ENCODE results near the gene GAS2L2. TPM values are rescaled to one million over a fixed set of nuclear protein-coding genes. Genes with fewer than 3 reads are reported as not detected.

Gene GAS2L2
- total RNA-seq, 1 donor from 2014 or later = 0.07 TPM

DNA sequence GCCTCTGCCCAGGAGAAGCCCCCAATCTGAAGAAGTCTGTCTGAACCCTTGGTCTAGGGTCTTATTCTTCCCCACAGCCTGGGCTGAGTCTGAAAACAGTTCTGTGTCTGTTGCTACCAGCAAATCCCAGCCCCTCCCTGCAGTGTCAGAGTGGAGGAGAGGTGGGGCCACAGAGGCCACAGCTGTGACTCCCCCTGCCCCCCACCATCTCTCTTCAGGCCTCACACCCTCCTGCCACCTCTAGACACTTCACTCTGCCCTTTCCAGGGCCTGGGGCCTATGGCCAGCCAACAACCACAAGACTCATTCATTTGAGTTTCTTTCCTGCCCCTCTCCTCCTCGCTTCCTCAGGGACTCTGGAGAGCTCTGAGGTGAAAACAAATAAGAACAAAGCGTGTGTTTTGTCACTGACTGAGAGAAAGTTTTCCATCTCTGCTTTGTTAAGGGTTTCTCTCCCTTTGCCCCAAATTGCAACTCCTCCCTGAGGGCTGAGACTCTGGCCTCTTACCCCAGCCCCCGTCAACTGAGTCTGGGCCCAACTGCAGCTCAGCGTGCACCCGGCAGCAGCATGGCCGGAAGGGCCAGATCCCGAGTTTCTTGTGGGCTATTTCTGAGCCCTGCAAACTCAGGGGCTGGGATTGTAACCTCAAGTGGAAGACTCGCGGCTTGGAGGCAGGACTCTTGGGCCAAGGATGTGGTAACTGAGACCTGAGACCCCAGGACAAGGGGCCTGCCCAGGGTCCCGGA is 20.8 kb upstream of the GAS2L2 start:
- Histone ChIP-seq H3K9me3 (ENCODE audit: insufficient read depth, low read depth, low read length) (no peaks in the 10 kb centered on the region), H3K79me2 (ENCODE audit: insufficient read depth, low read length) (no peaks in the 10 kb centered on the region), H4K20me1 (ENCODE audit: insufficient read depth, low read length) (no peaks in the 10 kb centered on the region), H3K9ac (ENCODE audit: low read length) (no peak overlapping the region), H3K4me1 (ENCODE audit: insufficient read depth, low read length) (peaks cover 23% of the 10 kb centered on the region), H3K4me3 (ENCODE audit: insufficient read depth, low read depth, low read length) (no peak overlapping the region), H3K27me3 (ENCODE audit: insufficient read depth, low read length) (peaks cover 5% of the 10 kb centered on the region), H3K27ac (ENCODE audit: low read depth, low read length) (no peak overlapping the region), H3K4me2 (ENCODE audit: low read length) (peak overlapping the region; percentile 48), H3K36me3 (ENCODE audit: insufficient read depth, low read length) (no peaks in the 10 kb centered on the region), H2AFZ (ENCODE audit: low read depth, low read length) (peak overlapping the region; percentile 70)
- DNase-seq (ENCODE audit: low read depth) (no peak), FAIRE-seq (no peak)
- H3K4me1 Mint-ChIP-seq (ENCODE audit: low read depth, unreplicated experiment) = peaks cover 41% of the 10 kb centered on the region
- H3K9me3 Mint-ChIP-seq (ENCODE audit: unreplicated experiment) = no peaks in the 10 kb centered on the region
- no peak for TF ChIP-seq EZH2 (IDR thresholded peaks at IDR 0.05; ENCODE audit: insufficient read depth, low read length)
- TF ChIP-seq, protein P1, sequence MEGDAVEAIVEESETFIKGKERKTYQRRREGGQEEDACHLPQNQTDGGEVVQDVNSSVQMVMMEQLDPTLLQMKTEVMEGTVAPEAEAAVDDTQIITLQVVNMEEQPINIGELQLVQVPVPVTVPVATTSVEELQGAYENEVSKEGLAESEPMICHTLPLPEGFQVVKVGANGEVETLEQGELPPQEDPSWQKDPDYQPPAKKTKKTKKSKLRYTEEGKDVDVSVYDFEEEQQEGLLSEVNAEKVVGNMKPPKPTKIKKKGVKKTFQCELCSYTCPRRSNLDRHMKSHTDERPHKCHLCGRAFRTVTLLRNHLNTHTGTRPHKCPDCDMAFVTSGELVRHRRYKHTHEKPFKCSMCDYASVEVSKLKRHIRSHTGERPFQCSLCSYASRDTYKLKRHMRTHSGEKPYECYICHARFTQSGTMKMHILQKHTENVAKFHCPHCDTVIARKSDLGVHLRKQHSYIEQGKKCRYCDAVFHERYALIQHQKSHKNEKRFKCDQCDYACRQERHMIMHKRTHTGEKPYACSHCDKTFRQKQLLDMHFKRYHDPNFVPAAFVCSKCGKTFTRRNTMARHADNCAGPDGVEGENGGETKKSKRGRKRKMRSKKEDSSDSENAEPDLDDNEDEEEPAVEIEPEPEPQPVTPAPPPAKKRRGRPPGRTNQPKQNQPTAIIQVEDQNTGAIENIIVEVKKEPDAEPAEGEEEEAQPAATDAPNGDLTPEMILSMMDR (IDR thresholded peaks at IDR 0.05; ENCODE audit: insufficient read depth, low read depth, low read length) = no peak
- H3K36me3 Mint-ChIP-seq (ENCODE audit: low read depth, unreplicated experiment) = no peaks in the 10 kb centered on the region
- peaks cover 13% of the 10 kb centered on the region for H3K27me3 Mint-ChIP-seq (ENCODE audit: low read depth, unreplicated experiment)
- H3K27ac Mint-ChIP-seq (ENCODE audit: unreplicated experiment) = peak overlapping the region; percentile 97
- peak overlapping the region; percentile 57 for H3K4me3 Mint-ChIP-seq (ENCODE audit: unreplicated experiment)

DNA sequence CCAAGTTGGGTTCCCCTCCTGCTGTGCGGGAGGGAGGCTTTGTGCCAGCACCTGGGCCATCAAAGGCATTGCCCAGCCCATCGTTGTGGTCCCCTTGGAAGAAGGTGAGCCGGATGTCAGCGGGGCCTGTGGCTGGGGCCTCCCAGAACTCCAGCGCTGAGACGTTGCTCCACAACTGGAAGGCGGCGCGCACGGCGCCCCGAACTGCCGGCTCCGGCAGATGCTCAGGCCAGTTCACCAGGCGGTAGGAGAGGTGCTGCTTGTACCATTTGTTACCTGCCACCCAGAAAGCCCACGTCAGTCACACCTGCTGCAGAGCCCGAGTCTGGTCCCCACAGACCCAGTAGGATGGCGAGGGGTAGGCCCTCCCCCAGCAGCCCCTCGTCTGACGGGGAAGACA is 20.1 kb upstream of the GAS2L2 start:
- Histone ChIP-seq H3K4me2 (ENCODE audit: low read length) (no peak overlapping the region), H3K36me3 (ENCODE audit: insufficient read depth, low read length) (no peaks in the 10 kb centered on the region), H3K27ac (ENCODE audit: low read depth, low read length) (no peak overlapping the region), H3K79me2 (ENCODE audit: insufficient read depth, low read length) (no peaks in the 10 kb centered on the region), H3K27me3 (ENCODE audit: insufficient read depth, low read length) (peaks cover 5% of the 10 kb centered on the region), H2AFZ (ENCODE audit: low read depth, low read length) (no peak overlapping the region), H3K9ac (ENCODE audit: low read length) (no peak overlapping the region), H4K20me1 (ENCODE audit: insufficient read depth, low read length) (no peaks in the 10 kb centered on the region), H3K4me1 (ENCODE audit: insufficient read depth, low read length) (peaks cover 16% of the 10 kb centered on the region), H3K4me3 (ENCODE audit: insufficient read depth, low read depth, low read length) (no peak overlapping the region), H3K9me3 (ENCODE audit: insufficient read depth, low read depth, low read length) (no peaks in the 10 kb centered on the region)
- Mint-ChIP-seq H3K4me1 (ENCODE audit: low read depth, unreplicated experiment) (peaks cover 34% of the 10 kb centered on the region), H3K9me3 (ENCODE audit: unreplicated experiment) (no peaks in the 10 kb centered on the region), H3K36me3 (ENCODE audit: low read depth, unreplicated experiment) (no peaks in the 10 kb centered on the region), H3K27me3 (ENCODE audit: low read depth, unreplicated experiment) (peaks cover 15% of the 10 kb centered on the region), H3K4me3 (ENCODE audit: unreplicated experiment) (no peak overlapping the region), H3K27ac (ENCODE audit: unreplicated experiment) (no peak overlapping the region)
- FAIRE-seq = no peak
- TF ChIP-seq, protein P1 (IDR thresholded peaks at IDR 0.05; ENCODE audit: insufficient read depth, low read depth, low read length) = no peak
- no peak for TF ChIP-seq EZH2 (IDR thresholded peaks at IDR 0.05; ENCODE audit: insufficient read depth, low read length)
- DNase-seq (ENCODE audit: low read depth) = no peak

DNA sequence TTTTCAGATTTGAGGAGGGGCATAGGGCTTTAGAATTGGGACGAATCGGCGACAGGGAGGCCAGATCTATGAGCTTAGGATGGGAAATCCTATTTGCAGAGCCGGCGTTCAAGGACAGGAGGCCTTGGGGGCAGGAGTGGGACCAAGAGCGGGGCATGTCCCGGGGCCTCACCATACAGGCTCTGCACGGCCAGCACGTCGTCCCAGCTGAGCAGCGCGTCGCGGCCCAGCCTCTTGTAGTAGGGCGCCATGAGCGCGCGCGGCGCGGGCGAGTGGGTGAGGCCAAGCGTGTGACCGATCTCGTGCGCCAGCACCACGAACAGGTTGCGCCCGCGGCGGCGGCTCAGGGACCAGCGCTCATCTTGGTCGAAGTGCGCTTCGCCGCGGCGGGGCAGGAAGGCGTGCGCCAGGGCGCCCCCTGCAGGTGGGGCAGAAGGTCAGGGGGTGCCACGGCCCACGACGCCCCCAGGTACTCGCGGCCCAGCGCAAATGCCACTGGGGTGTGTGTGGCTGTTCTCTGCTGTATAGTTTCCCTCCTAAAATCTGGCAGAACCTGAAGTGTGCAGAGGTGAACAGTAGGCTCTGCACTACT is 17.0 kb upstream of the GAS2L2 start:
- TF ChIP-seq EZH2 (IDR thresholded peaks at IDR 0.05; ENCODE audit: insufficient read depth, low read length) = no peak
- TF ChIP-seq, protein P1 (IDR thresholded peaks at IDR 0.05; ENCODE audit: insufficient read depth, low read depth, low read length) = no peak
- no peak for DNase-seq (ENCODE audit: low read depth)
- Histone ChIP-seq H3K4me3 (ENCODE audit: insufficient read depth, low read depth, low read length) (no peak overlapping the region), H3K4me2 (ENCODE audit: low read length) (no peak overlapping the region), H3K27ac (ENCODE audit: low read depth, low read length) (no peak overlapping the region), H4K20me1 (ENCODE audit: insufficient read depth, low read length) (no peaks in the 10 kb centered on the region), H2AFZ (ENCODE audit: low read depth, low read length) (no peak overlapping the region), H3K79me2 (ENCODE audit: insufficient read depth, low read length) (no peaks in the 10 kb centered on the region), H3K9me3 (ENCODE audit: insufficient read depth, low read depth, low read length) (no peaks in the 10 kb centered on the region), H3K4me1 (ENCODE audit: insufficient read depth, low read length) (peaks cover 12% of the 10 kb centered on the region), H3K27me3 (ENCODE audit: insufficient read depth, low read length) (peaks cover 5% of the 10 kb centered on the region), H3K9ac (ENCODE audit: low read length) (no peak overlapping the region), H3K36me3 (ENCODE audit: insufficient read depth, low read length) (no peaks in the 10 kb centered on the region)
- H3K4me3 Mint-ChIP-seq (ENCODE audit: unreplicated experiment) = no peak overlapping the region
- H3K4me1 Mint-ChIP-seq (ENCODE audit: low read depth, unreplicated experiment) = peaks cover 32% of the 10 kb centered on the region
- H3K27ac Mint-ChIP-seq (ENCODE audit: unreplicated experiment) = peak overlapping the region; percentile 53
- H3K36me3 Mint-ChIP-seq (ENCODE audit: low read depth, unreplicated experiment) = no peaks in the 10 kb centered on the region
- H3K9me3 Mint-ChIP-seq (ENCODE audit: unreplicated experiment) = no peaks in the 10 kb centered on the region
- peaks cover 23% of the 10 kb centered on the region for H3K27me3 Mint-ChIP-seq (ENCODE audit: low read depth, unreplicated experiment)
- no peak for FAIRE-seq

Measured in astrocyte (in vitro differentiated cells and primary cell).